ENCODE measurements around the gene GNMT. TPM values are rescaled to one million over a fixed set of nuclear protein-coding genes. Genes with fewer than 3 reads are reported as not detected.

GNMT gene
- total RNA-seq, 1 donor from 2014 or later: 1.7 TPM

- peaks cover 12% of the 10 kb centered on the region for H3K36me3 Mint-ChIP-seq
- H3K27me3 Mint-ChIP-seq (ENCODE audit: low read depth): no peaks in the 10 kb centered on the region
- DNase-seq (ENCODE audit: low spot score in 2 of 2, unreplicated experiment in 2 of 2): no peak
- no peaks in the 10 kb centered on the region for H3K9me3 Mint-ChIP-seq
- TF ChIP-seq CTCF (IDR thresholded peaks at IDR 0.05; ENCODE audit: unreplicated experiment): no peak
- peaks cover 38% of the 10 kb centered on the region for H3K4me1 Mint-ChIP-seq
- H3K4me3 Mint-ChIP-seq: peak overlapping the region; percentile 89
- no peak overlapping the region for H3K27ac Mint-ChIP-seq
These were observed 51.8 kb downstream of the GNMT start for GRCh38 chr6:43012364-43012763.

- no peak for DNase-seq (ENCODE audit: low spot score in 2 of 2, unreplicated experiment in 2 of 2)
- Mint-ChIP-seq H3K36me3 (peaks cover 19% of the 10 kb centered on the region), H3K4me1 (peaks cover 38% of the 10 kb centered on the region), H3K27me3 (ENCODE audit: low read depth) (no peaks in the 10 kb centered on the region), H3K27ac (peak overlapping the region; percentile 81), H3K4me3 (peak overlapping the region; percentile 89), H3K9me3 (no peaks in the 10 kb centered on the region)
- TF ChIP-seq CTCF (IDR thresholded peaks at IDR 0.05; ENCODE audit: unreplicated experiment): no peak
These were observed 52.7 kb downstream of the GNMT start for GRCh38 chr6:43013097-43013842.

Other genes with a start within 250 kb of the GNMT start
- gene PRPH2, start 238.2 kb upstream of the GNMT start, total RNA-seq: 0.11 to 0.16 TPM (median 0.11 TPM) in 3 replicates
- gene TBCC, start 214.7 kb upstream of the GNMT start, total RNA-seq: 19.5 to 21.2 TPM (median 20.3 TPM) in 3 replicates
- 12.5 to 13.2 TPM (median 12.7 TPM) in 3 replicates for gene BICRAL, start 178.7 kb upstream of the GNMT start, total RNA-seq
- 89.2 to 90.6 TPM (median 90.1 TPM) in 3 replicates for gene RPL7L1, start 81.1 kb upstream of the GNMT start, total RNA-seq
- gene PTCRA, start 44.7 kb upstream of the GNMT start, total RNA-seq: not detected in 3 replicates
- gene CNPY3, start 31.3 kb upstream of the GNMT start, total RNA-seq: 61.0 to 64.4 TPM (median 61.6 TPM) in 3 replicates
- gene PEX6, start 18.4 kb downstream of the GNMT start, total RNA-seq: 31.2 to 32.9 TPM (median 32.3 TPM) in 3 replicates
- gene PPP2R5D, start 23.8 kb downstream of the GNMT start, total RNA-seq: 45.1 to 46.3 TPM (median 46.2 TPM) in 3 replicates
- gene MEA1, start 53.2 kb downstream of the GNMT start, total RNA-seq: 56.3 to 64.2 TPM (median 60.1 TPM) in 3 replicates
- 88.3 to 97.3 TPM (median 95.1 TPM) in 3 replicates for gene KLHDC3, start 53.5 kb downstream of the GNMT start, total RNA-seq
- gene RRP36, start 60.9 kb downstream of the GNMT start, total RNA-seq: 44.2 to 45.9 TPM (median 45.1 TPM) in 3 replicates
- gene CUL7, start 93.1 kb downstream of the GNMT start, total RNA-seq: 88.0 to 90.9 TPM (median 90.6 TPM) in 3 replicates
- 50.5 to 55.5 TPM (median 54.9 TPM) in 3 replicates for gene MRPL2, start 98.7 kb downstream of the GNMT start, total RNA-seq
- 61.9 to 69.2 TPM (median 69.0 TPM) in 3 replicates for gene KLC4, start 98.9 kb downstream of the GNMT start, total RNA-seq
- gene PTK7, start 115.6 kb downstream of the GNMT start, total RNA-seq: 303 to 313 TPM (median 308 TPM) in 3 replicates
- gene SRF, start 210.5 kb downstream of the GNMT start, total RNA-seq: 52.0 to 52.8 TPM (median 52.2 TPM) in 3 replicates
- 65.5 to 72.1 TPM (median 71.6 TPM) in 3 replicates for gene CUL9, start 221.4 kb downstream of the GNMT start, total RNA-seq

Measured in mesothelial cell of epicardium (in vitro differentiated cells).